Adrenal gland (tissue), 5 donors: ENCODE data around the gene HS2ST1.

Experiments
- CTCF ChIP-seq, 6 experiments: fragments of 450-650 bp in 4 of 6; fragments of 200-600 bp in 2 of 6; sonication (generic) in 1 of 6; IDR thresholded peaks; 1 replicate in 5 of 6; 2 replicates in 1 of 6; pipeline versions ENCODE4 v1.5.1 to v1.8.0; 2016 to 2021; ENCODE audit warnings: antibody characterized with exemption in 6 of 6, mild to moderate bottlenecking in 2 of 6, moderate library complexity in 1 of 6
- POLR2A ChIP-seq, 2 donors: fragments of 450-650 bp; IDR thresholded peaks; one replicate each; pipeline ENCODE4 v1.6.1; 2017; ENCODE audit warnings: antibody characterized with exemption in 2 of 2, mild to moderate bottlenecking in 2 of 2, moderate library complexity in 1 of 2
- donor health status: DM: no; HTN: no; CAD: no.

DNA sequence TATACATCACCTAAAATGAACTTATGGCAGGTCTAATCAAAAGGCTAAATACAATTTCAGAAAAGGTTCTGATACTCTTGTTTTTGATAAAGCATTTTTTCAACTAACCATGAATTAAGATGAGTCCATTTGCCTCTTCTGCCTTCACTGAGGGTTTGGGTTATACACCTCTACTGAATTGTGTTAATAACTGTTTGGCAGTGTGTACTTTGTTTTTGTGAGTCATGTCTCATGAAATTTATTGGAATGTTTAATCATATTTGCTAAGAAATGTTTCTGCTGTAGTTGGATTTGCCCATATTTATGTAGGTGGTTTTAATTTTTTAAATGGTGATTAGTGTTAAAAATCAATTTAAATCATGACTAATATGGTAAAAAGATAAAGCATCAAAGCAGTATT lies 190.5 kb downstream of the HS2ST1 start:
- TF ChIP-seq CTCF (IDR thresholded peaks at IDR 0.05) = no peak
- no peak for TF ChIP-seq POLR2A (IDR thresholded peaks at IDR 0.05)
